ENCODE data around the gene ZFHX2.
"Not testable (repeated sequence)": the region's sequence is repeated elsewhere in the genome, so short reads cannot be mapped to it uniquely, and the experiment has no call there.

DNA sequence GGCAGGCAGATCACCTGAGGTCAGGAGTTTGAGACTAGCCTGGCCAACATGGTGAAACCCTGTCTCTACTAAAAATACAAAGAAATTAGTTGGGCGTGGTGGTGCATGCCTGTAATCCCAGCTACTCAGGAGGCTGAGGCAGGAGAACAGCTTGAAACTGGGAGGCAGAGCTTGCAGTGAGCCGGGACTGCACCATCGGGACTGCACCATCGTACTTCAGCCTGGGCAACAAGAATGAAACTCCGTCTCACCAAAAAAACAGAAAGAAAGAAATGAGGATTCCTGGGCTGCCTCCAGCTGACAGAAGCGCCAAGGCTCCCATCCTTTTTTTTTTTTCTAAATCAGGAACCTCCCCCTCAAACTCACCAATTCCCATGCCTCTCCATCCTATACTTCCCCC is 14.7 kb downstream of the ZFHX2 start:
- TF ChIP-seq, protein P1, sequence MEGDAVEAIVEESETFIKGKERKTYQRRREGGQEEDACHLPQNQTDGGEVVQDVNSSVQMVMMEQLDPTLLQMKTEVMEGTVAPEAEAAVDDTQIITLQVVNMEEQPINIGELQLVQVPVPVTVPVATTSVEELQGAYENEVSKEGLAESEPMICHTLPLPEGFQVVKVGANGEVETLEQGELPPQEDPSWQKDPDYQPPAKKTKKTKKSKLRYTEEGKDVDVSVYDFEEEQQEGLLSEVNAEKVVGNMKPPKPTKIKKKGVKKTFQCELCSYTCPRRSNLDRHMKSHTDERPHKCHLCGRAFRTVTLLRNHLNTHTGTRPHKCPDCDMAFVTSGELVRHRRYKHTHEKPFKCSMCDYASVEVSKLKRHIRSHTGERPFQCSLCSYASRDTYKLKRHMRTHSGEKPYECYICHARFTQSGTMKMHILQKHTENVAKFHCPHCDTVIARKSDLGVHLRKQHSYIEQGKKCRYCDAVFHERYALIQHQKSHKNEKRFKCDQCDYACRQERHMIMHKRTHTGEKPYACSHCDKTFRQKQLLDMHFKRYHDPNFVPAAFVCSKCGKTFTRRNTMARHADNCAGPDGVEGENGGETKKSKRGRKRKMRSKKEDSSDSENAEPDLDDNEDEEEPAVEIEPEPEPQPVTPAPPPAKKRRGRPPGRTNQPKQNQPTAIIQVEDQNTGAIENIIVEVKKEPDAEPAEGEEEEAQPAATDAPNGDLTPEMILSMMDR (IDR thresholded peaks at IDR 0.05; ENCODE audit: low read length) = not testable (repeated sequence)
- TF ChIP-seq EZH2 (IDR thresholded peaks at IDR 0.05; ENCODE audit: borderline replicate concordance, low read length) = not testable (repeated sequence)
